Lower lobe of right lung (tissue), 2 donors: Measurements from ENCODE around the gene RAD51B. TPM values are rescaled to one million over a fixed set of nuclear protein-coding genes. Genes with fewer than 3 reads are reported as not detected.

Experiments
- ATAC-seq, 2 donors: fragments of 200-7000 bp; cut with Tn5 transposase; one replicate each; pipeline ENCODE4 v1.9.1; 2020 to 2022; ENCODE audit warnings: mild to moderate bottlenecking in 2 of 2, moderate library complexity in 2 of 2
- DNase-seq: peaks from one replicate; pipeline ENCODE4 v3.0.0-alpha.2; 2020
- H3K27ac ChIP-seq: fragments of 200-600 bp; one replicate; pipeline ENCODE4 v1.8.0; 2022
- H3K27me3 ChIP-seq: fragments of 200-600 bp; one replicate; pipeline ENCODE4 v1.8.0; 2022; ENCODE audit warnings: low read depth
- H3K36me3 ChIP-seq: fragments of 200-600 bp; one replicate; pipeline ENCODE4 v1.8.0; 2022; ENCODE audit warnings: mild to moderate bottlenecking
- H3K4me1 ChIP-seq: fragments of 200-600 bp; one replicate; pipeline ENCODE4 v1.8.0; 2022
- H3K4me3 ChIP-seq: fragments of 200-600 bp; one replicate; pipeline ENCODE4 v1.8.0; 2022; ENCODE audit warnings: mild to moderate bottlenecking
- H3K9me3 ChIP-seq: fragments of 200-600 bp; one replicate; pipeline ENCODE4 v1.8.0; 2022
- CTCF ChIP-seq: fragments of 200-600 bp; IDR thresholded peaks from one replicate; pipeline ENCODE4 v1.8.0; 2022; ENCODE audit warnings: antibody characterized with exemption, mild to moderate bottlenecking
- intact Hi-C: fragments of 100-400 bp; cut with DNase I; formaldehyde crosslinking; loops from one replicate; pipeline ENCODE4 v1.11.0; 2022
- total RNA-seq: library from RNA; stranded (reverse); fragmentation: NEBNext Ultra II Directional; extraction: Animal tissue kit (Norgen Biotek cat#: 25700); gene quantifications from one replicate; pipeline ENCODE4 v1.2.1, GENCODE V29; 2021
- donor health status: DM: no; HTN: yes; CAD: no; lungs with severe emphysema.

Gene RAD51B
- total RNA-seq, 1 donor from 2014 or later = 22.2 TPM

- no peak overlapping the region for H3K4me3 ChIP-seq
- no peak for TF ChIP-seq CTCF
- no peaks in the 10 kb centered on the region for H3K36me3 ChIP-seq
- no peak overlapping the region for H3K27ac ChIP-seq
- no peaks in the 10 kb centered on the region for H3K9me3 ChIP-seq
- H3K27me3 ChIP-seq = no peaks in the 10 kb centered on the region
- no peak for DNase-seq
- peaks cover 44% of the 10 kb centered on the region for H3K4me1 ChIP-seq
- intact Hi-C loops = no loop called here
- ATAC-seq = no peak
These were observed 860.3 kb downstream of the RAD51B start for GRCh38 chr14:68679746-68680467.

GRCh38 chr14:68680541-68681051, 861.0 kb downstream of the RAD51B start:
- Histone ChIP-seq H3K9me3 (no peaks in the 10 kb centered on the region), H3K27ac (peak overlapping the region; percentile 80), H3K4me1 (peaks cover 50% of the 10 kb centered on the region), H3K36me3 (no peaks in the 10 kb centered on the region), H3K4me3 (no peak overlapping the region), H3K27me3 (no peaks in the 10 kb centered on the region)
- intact Hi-C loops = no loop called here
- no peak for TF ChIP-seq CTCF
- ATAC-seq (peak in 1 of 2 donors; percentile 32), DNase-seq (no peak)

DNA sequence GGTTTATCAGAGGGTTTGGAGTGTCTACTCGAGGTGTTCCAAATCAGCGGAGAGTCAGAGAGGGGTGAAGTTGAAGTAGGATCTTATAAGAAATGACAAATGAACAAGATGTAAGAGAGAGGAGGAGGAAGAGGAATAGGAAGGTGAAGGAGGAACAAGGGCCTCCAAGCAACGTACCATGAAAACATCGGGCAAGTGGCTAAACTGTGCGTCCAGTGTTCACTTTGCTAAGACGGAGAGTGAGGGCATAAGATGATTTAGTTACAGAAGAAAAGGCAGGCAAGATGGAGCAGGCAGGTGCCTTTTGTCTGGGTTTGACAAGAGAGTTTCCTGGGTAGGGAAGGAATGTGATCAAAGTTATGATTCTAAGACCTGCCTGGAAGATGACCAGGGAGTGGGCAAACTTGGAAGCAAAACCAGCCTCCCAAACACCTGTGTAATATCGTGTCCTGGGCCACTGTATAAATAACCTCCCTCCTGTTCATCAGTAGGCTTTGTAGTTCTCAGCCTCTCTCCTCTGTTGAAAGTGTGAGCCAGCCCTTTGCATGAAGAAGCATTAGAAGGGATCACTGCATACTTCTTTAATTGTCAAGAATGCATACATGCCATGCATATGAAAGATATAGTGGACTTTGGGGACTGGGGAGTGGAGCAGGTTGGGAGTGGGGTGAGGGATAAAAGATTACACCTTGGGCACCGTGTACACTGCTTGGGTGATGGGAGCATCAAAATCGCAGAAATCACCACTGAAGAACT, 861.9 kb downstream of the RAD51B start:
- no peak overlapping the region for H3K4me3 ChIP-seq
- H3K36me3 ChIP-seq = no peaks in the 10 kb centered on the region
- intact Hi-C loops = no loop called here
- H3K27ac ChIP-seq = peak overlapping the region; percentile 80
- no peaks in the 10 kb centered on the region for H3K27me3 ChIP-seq
- TF ChIP-seq CTCF = no peak
- DNase-seq (no peak), ATAC-seq (no peak)
- H3K4me1 ChIP-seq = peaks cover 55% of the 10 kb centered on the region
- no peaks in the 10 kb centered on the region for H3K9me3 ChIP-seq

DNA sequence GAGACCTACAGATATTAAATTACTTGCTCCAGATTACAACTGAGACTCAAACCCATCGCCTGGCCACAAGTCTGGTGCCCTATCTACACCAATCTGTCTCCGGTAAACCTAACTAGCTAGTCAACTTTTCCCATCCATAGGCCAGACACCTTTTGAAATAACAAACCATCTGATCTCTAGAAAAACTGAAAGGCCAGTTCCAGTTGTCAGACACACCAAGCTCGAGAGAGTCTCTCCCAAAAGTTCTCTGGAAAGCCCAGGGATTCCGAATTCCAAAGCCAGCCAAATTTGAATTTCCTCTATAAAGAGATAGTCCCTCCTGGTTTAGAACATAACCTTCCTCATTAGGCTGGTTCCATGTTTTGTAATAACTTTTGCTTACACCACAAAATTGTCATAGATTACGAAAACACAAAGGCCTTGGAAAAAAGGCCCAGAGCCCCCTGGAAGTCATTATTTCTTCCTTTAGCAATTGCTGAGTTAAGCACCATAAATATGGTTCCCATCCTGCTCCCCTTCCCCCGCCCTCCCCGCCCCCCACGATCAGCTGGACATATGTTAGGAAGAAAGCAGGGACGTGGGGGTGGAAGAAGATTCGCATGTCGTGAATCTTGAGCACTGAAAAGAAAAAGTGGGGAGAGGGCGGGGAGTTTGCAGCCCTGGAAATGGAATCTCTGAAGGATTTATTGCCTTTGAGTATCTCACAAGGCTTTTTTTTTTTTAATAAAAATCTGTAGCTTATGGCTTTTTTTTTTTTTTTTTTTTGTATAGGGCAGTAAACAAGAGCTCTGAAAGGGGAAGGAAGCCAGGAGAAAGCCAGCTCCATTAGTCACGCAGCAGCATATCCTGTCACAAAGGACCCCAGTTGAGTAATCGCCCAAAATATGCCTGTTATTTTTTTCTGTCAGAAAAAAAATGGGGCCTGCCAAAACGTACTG, 862.9 kb downstream of the RAD51B start:
- TF ChIP-seq CTCF = no peak
- Histone ChIP-seq H3K27me3 (no peaks in the 10 kb centered on the region), H3K9me3 (no peaks in the 10 kb centered on the region), H3K4me3 (no peak overlapping the region), H3K27ac (peak overlapping the region; percentile 80), H3K36me3 (no peaks in the 10 kb centered on the region), H3K4me1 (peaks cover 55% of the 10 kb centered on the region)
- ATAC-seq (peak; percentile 67 to 81), DNase-seq (no peak)
- intact Hi-C loops = no loop called here

DNA sequence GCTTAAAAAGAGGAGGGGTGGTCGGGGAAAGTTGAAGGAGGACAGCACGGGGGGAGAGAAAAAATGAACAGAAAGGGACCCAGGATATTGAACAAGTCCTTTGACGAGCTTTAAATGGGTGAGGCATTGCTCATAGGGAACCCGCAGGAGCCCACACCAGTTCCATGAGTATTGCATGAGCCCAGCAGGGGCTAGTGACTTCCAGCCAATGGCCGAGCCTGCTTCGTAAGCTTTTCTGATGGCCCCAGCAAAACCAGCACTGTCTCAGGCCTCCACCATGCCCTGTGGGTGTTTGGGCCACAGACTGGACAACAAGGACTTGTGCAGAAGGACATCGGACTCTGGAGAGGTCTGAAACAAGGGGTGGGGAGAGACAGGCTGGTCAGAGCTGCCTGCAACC, 863.7 kb downstream of the RAD51B start:
- no peak for ATAC-seq

More for the DNA sequence above, 863.7 kb downstream of the RAD51B start:
- no peak for TF ChIP-seq CTCF
- no peaks in the 10 kb centered on the region for H3K36me3 ChIP-seq
- peak overlapping the region; percentile 80 for H3K27ac ChIP-seq
- peaks cover 55% of the 10 kb centered on the region for H3K4me1 ChIP-seq
- DNase-seq = no peak
- H3K9me3 ChIP-seq = no peaks in the 10 kb centered on the region
- H3K4me3 ChIP-seq = no peak overlapping the region
- H3K27me3 ChIP-seq = no peaks in the 10 kb centered on the region
- intact Hi-C loops = no loop called here
